Ovary (tissue), 3 donors: Measurements from ENCODE around the gene PLXNA3.

Experiments
- CTCF ChIP-seq, 3 donors: fragments of 450-650 bp in 2 of 3; fragments of 200-600 bp in 1 of 3; IDR thresholded peaks; one replicate each; pipeline versions ENCODE4 v1.5.1 to v1.8.0; 2016 to 2022; ENCODE audit warnings: antibody characterized with exemption in 3 of 3, mild to moderate bottlenecking in 1 of 3
- EP300 ChIP-seq: sonication (generic); formaldehyde crosslinking; IDR thresholded peaks from one replicate; pipeline ENCODE4 v1.6.1; 2017; ENCODE audit warnings: antibody characterized with exemption
- donor health status: DM: no; HTN: no; CAD: no.

- TF ChIP-seq CTCF (IDR thresholded peaks at IDR 0.05) (no peak), EP300 (no peak)
Measured at GRCh38 chrX:154409222-154409871, 48.7 kb upstream of the PLXNA3 start, which contains the start of gene DNASE1L1.
